ENCODE measurements around the gene ZNF425. TPM values are rescaled to one million over a fixed set of nuclear protein-coding genes. Genes with fewer than 3 reads are reported as not detected.
"Not testable (repeated sequence)": the region's sequence is repeated elsewhere in the genome, so short reads cannot be mapped to it uniquely, and the experiment has no call there.

Gene ZNF425
- total RNA-seq, 2 experiments from 2014 or later, result 0.67 to 1.0 TPM

GRCh38 chr7:149062217-149062899 is 63.8 kb downstream of the ZNF425 start:
- H3K27me3 Mint-ChIP-seq; H3K4me3 Mint-ChIP-seq; H3K9me3 Mint-ChIP-seq; H3K4me1 Mint-ChIP-seq; POLR2A ChIA-PET; H3K27ac Mint-ChIP-seq; DNase-seq; H3K36me3 Mint-ChIP-seq (ENCODE audit: low read depth): not testable (repeated sequence)
- CTCF ChIA-PET, result interaction anchor here (1.6 kb wide), 1 partner anchor 11 kb away, joined by 6 read pairs; no protein-coding TSS in a partner anchor

DNA sequence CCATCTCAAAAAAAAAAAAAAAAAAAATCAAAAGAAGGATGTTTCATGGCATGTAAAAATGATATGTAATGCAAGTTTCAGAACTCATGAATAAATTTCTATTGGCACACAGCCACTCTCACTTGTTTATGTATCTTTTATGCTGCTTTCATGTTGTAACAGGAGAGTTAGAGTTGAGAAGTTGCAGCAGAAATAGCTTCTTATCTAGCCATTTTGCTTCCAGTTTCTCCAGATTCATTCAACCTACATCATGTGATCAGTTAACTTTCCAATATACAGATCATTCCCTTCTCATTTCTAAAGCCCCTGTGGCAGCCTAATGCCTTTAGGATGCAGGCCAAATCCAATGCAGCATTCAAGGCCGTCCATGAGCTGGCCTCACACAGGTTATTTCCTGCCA is 66.0 kb downstream of the ZNF425 start:
- ChIA-PET POLR2A (no interaction called here), CTCF (interaction anchor here (0.7 kb wide), 1 partner anchor 12 kb away, joined by 4 read pairs; no protein-coding TSS in a partner anchor)
- Mint-ChIP-seq H3K27ac (peak overlapping the region; percentile 2), H3K36me3 (ENCODE audit: low read depth) (no peaks in the 10 kb centered on the region), H3K27me3 (no peaks in the 10 kb centered on the region), H3K4me1 (peaks cover 5% of the 10 kb centered on the region), H3K4me3 (no peak overlapping the region), H3K9me3 (no peaks in the 10 kb centered on the region)
- DNase-seq, result no peak

DNA sequence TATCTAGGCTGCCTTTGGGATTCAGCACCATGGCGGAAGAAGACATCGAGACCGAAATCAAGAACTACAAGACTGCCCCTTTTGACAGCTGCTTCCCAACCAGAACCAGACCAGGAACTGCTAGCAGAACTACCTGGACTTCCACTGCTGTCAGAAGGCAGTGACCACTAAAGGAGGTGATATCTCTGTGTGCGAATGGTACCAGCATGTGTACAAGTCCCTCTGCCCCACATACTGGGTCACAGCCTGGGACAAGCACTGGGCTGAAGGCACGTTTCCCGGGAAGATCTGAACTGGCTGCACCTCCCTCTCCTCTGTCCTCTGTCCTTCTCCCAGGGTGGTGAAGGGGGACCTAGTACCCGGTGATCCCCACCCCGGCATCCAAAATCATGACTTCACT is 72.2 kb downstream of the ZNF425 start:
- Mint-ChIP-seq H3K4me3 (no peak overlapping the region), H3K27me3 (peaks cover 2% of the 10 kb centered on the region), H3K4me1 (no peaks in the 10 kb centered on the region), H3K9me3 (no peaks in the 10 kb centered on the region), H3K36me3 (ENCODE audit: low read depth) (no peaks in the 10 kb centered on the region), H3K27ac (no peak overlapping the region)
- no peak for DNase-seq
- POLR2A ChIA-PET, result no interaction called here
- CTCF ChIA-PET, result interaction anchor here (1.3 to 2.3 kb wide), 2 partner anchors 12 to 60 kb away, joined by 4 to 8 read pairs; no protein-coding TSS in a partner anchor

DNA sequence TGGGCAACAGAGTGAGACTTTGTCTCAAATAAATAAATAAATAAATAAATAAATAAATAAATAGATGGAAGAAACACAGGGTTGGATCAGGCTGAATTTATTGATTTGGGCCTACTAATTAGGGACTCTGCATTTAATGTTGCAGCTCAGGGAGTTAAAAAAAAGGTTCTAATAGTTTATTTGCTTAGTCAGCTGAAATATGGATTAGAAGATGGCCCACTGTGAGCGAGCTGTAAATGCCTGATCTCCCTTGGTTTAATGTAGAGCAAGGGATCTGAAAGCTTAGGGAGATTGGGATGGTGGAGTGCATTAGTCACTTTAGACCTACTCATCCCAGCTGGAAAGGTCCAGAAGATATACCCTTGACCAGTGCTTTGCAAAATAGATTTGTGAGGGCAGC is 72.7 kb downstream of the ZNF425 start:
- ChIA-PET POLR2A (no interaction called here), CTCF (interaction anchor here (0.8 to 2.3 kb wide), 2 partner anchors 12 to 44 kb away, joined by 4 to 8 read pairs; no protein-coding TSS in a partner anchor)
- no peaks in the 10 kb centered on the region for H3K4me1 Mint-ChIP-seq
- peaks cover 2% of the 10 kb centered on the region for H3K27me3 Mint-ChIP-seq
- H3K9me3 Mint-ChIP-seq, result no peaks in the 10 kb centered on the region
- H3K27ac Mint-ChIP-seq, result no peak overlapping the region
- no peaks in the 10 kb centered on the region for H3K36me3 Mint-ChIP-seq (ENCODE audit: low read depth)
- H3K4me3 Mint-ChIP-seq, result no peak overlapping the region
- no peak for DNase-seq

Other genes starting within 250 kb of the ZNF425 start
- gene EZH2, start 242.0 kb downstream of the ZNF425 start, total RNA-seq, result 100 to 1,000 TPM; 120 to 128 TPM
- 10 to 100 TPM; 94.8 to 97.4 TPM for gene PDIA4, start 97.8 kb downstream of the ZNF425 start, total RNA-seq
- 1 to 10 TPM; 7.7 to 8.1 TPM for gene ZNF786, start 35.6 kb downstream of the ZNF425 start, total RNA-seq
- gene ZNF398, start 21.1 kb upstream of the ZNF425 start, total RNA-seq, result 10 to 100 TPM; 15.3 to 17.1 TPM
- 10 to 100 TPM; 28.2 to 29.4 TPM for gene ZNF282, start 69.2 kb upstream of the ZNF425 start, total RNA-seq
- gene ZNF212, start 113.3 kb upstream of the ZNF425 start, total RNA-seq, result 10 to 100 TPM; 11.1 to 15.9 TPM
- 10 to 100 TPM; 19.0 to 21.7 TPM for gene ZNF783, start 135.9 kb upstream of the ZNF425 start, total RNA-seq

All from activated CD4-positive, alpha-beta T cell treated with anti-CD3 and anti-CD28 coated beads, Interleukin-2, amount 10 ng/mL, durations not matched to agents 7 days and 5 days (primary cell).